GM13977 (cell line): ENCODE data around the gene ACTRT2.

Experiments used
- DNase-seq: peaks from one replicate; pipeline ENCODE4 v3.0.0; 2012; ENCODE audit warnings: low spot score
- in situ Hi-C: fragments of 300-500 bp; cut with MboI; formaldehyde crosslinking; loops from one replicate; pipeline ENCODE4 v1.12.0; 2022; ENCODE audit warnings: low sequenced_read_pairs, low pct_unique_long_range_greater_than_20kb, mixed read lengths, inconsistent platforms; ENCODE audit not compliant: unreplicated experiment
- TF ChIP-seq, protein P1 (sequence below): IDR thresholded peaks from 2 replicates; pipeline ENCODE4 v1.5.1; 2012; ENCODE audit warnings: mild to moderate bottlenecking, control low read depth; ENCODE audit not compliant: insufficient read depth; ENCODE audit errors: extremely low read depth, missing control alignments

Gene ACTRT2

DNA sequence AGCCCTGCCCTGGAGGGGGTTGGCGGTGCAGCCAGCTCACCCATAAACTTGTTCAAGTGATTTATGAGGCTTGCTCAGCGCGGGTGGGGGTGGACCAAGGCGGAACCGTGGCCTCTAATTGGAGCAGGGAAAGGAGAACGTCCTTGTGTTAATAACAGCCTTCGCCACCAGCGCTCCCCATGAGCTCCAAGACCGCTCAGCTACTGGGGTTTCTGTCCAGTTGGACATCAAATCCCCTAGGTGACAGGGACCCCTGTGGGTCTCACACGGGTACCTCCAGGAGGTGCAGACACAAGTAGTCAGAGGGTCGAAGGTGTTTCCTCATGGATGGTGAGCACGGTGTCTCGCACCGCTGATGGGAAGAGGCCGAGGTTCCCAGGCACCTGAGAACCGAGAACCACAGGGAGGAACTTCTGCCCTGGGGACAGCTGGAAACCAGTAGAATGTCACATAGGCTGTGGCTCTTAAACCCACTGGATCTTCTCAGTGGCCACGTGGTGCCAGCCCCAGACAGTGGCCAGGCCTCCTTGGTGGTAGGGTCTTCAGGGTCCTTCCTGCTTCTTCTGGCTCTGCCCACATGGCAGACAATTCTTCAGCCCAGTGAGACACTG lies 3.7 kb upstream of the ACTRT2 start:
- DNase-seq = no peak
- TF ChIP-seq, protein P1, sequence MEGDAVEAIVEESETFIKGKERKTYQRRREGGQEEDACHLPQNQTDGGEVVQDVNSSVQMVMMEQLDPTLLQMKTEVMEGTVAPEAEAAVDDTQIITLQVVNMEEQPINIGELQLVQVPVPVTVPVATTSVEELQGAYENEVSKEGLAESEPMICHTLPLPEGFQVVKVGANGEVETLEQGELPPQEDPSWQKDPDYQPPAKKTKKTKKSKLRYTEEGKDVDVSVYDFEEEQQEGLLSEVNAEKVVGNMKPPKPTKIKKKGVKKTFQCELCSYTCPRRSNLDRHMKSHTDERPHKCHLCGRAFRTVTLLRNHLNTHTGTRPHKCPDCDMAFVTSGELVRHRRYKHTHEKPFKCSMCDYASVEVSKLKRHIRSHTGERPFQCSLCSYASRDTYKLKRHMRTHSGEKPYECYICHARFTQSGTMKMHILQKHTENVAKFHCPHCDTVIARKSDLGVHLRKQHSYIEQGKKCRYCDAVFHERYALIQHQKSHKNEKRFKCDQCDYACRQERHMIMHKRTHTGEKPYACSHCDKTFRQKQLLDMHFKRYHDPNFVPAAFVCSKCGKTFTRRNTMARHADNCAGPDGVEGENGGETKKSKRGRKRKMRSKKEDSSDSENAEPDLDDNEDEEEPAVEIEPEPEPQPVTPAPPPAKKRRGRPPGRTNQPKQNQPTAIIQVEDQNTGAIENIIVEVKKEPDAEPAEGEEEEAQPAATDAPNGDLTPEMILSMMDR = no peak
- in situ Hi-C loops = no loop called here

DNA sequence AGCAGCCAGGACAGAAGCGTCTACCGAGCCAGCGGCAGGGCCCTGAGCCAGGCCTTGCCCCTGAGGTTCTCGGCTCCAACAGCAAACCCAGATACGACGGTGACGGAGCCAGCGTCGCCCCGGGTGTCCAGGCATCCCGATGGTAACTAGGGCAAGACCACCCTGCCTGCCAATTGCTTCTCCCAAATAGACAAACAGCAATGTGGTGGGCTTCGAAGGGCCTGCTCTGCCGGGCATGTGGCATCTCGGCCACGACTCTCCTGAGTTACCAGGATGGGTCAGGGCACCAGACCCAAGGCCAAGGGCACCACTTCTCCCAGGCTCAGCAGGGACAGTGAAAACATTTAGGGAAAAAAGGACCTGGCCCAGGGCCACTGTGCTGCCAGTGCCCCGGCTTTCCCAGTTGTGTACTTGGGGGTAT lies 3.2 kb upstream of the ACTRT2 start:
- in situ Hi-C loops = no loop called here
- no peak for DNase-seq
- TF ChIP-seq, protein P1 = no peak

DNA sequence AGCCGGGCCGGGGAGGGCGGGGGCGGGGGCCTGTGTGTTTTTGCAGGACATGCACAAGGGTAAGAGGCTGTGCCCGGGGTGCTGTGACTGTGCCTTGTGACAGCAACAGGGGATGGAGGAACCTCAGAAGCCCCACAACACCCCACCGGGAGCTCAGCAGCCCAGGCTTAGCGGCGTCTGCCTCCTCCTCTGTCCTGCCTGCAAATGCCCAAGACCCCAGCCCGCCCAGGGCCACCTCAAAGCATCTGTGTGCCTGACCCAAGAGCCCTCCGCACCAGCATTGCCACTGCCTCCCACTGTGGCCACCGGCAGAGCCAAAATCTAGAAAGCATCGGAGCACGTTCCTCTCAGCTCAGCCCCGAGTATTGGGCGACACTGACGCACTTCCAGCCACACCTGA lies 2.7 kb upstream of the ACTRT2 start:
- TF ChIP-seq, protein P1 = no peak
- in situ Hi-C loops = no loop called here
- DNase-seq = no peak

DNA sequence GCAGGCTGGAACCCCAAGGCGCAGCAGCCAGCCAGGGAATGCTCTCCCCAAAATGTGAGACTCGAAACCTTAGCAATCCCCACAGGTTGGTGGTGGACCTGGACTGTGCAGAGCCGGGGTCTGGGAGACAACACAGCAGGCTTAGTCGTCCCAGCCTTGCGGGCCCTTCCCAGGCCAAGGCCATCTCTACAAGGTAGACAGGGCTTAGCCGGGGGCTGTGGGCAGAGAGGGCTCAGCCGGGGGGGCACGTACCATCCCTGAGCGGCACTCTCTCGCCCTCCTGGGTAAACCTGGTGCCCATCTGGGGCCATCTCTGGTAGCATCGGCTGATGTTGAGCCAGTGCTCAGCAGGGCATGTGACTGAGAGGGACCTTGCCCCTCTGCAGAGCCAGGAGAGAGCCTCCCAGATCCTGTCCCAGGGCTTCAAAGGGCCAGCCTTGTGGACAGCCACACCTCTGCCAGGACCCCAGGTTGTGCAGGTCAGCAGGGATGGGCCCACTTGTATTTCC lies 2.2 kb upstream of the ACTRT2 start:
- TF ChIP-seq, protein P1 = no peak
- in situ Hi-C loops = no loop called here
- no peak for DNase-seq

DNA sequence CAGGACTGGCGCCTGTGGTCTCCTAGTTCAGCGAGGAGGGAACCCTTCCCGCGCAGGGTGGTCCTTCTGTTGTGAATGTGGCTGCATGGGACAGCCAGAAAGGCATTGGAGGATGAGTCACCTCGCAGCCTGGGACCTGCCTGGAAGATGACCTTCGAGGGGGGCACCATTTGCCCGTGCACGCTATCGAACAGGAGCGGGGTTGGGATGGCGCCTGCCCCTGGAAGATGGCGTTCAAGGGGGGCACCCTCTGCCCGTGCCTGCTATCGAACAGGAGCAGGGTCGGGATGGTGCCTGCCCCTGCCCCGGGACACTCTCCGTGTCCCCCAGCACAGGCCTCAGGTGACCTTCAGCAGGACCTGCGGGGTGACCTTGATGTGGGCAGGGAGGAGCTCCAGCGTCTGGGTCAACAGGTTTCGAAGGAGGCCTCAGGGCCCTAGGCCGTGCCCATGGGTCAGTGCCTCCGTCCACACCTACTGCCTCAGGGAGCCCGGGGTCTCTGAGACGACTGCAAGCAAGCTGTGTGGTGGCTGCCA lies 1.7 kb upstream of the ACTRT2 start:
- in situ Hi-C loops = no loop called here
- DNase-seq = no peak
- TF ChIP-seq, protein P1 = no peak

DNA sequence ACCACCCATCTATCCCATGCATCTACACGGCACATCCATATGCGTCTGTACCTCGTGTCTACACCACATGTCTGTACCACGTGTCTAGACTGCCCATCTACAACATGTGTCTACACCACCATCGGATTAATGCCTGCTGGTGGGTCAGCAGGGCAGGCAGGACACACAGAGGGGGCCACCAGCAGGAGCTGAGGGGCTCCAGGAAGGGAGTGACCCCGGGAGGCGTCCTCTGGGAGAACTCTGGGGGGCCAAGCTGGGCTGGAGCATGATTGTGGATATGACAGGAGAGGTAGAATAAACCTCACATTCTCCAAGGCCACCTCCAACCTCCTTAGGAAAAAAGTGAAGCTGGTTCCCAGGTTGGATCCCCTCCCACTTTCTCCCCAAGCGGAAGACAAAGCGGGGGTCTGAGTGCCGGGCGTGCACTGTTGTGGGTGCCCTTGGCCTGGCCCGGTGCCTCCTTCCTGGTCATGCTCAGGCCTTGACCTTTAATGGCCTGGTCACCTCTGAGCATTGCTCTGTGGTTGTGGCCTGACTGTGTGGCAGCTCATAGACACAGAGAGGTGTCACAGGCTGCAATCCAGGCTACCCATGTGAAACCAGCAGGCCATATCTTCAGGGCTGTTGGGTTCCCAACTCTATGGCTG lies 881 bp upstream of the ACTRT2 start:
- DNase-seq = no peak
- in situ Hi-C loops = no loop called here
- TF ChIP-seq, protein P1 = no peak
